Activated CD8-positive, alpha-beta memory T cell treated with anti-CD3 and anti-CD28 coated beads, Interleukin-2, amount 50 U/mL, for 1 hour (primary cell): Measurements from ENCODE around the gene UTP11.

Experiments
- DNase-seq: peaks from one replicate; pipeline ENCODE4 v3.0.0-alpha.2; 2020; ENCODE audit errors: extremely low read depth

The UTP11 gene

DNA sequence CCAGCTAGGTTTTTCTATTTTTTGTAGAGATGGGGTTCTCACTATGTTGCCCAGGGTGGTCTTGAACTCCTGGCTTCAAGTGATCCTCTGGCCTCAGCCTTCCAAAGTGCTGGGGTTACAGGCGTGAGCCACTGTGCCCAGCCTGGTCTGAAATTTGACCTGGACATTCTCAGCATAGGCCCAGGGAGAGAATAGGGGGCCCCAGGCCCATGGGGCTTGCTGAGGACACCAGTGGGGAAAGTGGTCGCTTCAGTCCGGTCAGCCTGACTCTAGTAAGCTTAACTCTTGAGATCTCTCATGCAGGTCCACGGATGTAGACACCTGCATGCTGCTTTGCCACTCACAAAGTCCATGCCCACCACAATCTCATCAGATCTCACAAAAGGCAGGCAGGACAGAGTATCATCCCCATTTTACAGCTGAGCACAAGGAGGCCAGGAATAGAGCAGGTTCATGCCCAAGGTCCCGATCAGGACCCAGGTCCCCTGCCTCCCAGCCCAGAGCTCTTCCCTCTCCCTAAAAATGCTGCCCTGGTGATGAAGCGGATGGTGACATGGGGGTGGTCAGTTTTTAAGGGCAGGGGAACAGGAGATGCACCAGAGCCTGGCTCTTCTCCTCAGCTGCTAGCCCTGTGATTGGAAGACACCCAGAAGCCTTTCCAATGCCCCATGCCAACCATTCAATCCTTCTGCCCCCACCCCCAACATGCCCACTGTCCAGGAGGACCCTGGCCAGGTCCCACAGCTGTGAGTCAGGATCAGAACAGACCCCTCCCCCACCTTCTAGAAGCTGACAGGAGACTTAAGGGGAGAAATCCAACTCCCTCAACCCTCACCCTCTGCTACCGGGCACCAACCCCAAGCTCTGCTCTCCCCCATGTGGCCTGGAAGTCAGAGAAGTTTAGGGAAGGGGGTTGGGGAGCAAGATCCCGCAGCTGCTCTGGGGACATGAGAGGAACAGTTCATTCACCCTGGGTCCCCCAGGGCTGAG is 9.0 kb upstream of the UTP11 start:
- no peak for DNase-seq

DNA sequence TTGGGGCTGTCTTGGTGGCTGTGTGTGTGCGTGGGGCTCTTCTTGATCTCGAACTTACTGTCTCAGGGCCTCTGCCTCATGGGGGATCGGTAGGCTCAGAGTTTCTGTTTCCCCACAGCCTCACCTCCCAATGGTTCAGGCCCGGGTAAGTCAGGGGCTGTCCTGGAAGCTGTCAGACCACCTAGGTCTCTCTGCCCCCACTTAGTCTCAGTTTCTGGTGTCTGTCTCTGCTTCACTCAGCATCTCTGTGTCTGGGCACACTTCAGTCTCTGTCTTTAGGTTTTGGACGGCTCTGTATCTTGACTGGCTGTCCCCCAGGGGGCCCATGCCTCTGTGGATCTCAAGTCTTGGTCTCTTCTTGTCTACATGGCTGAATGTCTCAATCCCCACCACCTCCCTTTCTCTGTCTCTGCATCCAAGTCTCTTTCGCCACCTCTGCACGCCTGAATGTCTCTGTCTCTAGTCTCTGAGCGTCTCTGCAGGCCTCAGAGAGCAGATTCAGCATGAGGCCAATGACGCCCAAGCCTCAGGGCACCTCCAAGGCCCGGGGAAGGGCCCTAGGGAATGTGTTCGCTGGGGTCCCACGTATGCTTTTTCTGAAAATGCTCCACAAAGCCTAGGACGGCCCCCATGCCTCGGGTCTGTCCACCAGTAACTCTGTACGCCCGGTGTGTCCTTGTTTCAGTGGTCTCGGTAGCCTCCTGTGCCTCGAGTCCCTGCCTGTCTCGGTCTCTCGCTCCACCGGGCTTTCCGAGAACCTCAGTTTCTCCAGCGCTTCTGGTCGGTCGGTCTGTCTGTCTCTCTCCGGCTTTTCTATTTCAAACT is 8.0 kb upstream of the UTP11 start:
- DNase-seq, result no peak

DNA sequence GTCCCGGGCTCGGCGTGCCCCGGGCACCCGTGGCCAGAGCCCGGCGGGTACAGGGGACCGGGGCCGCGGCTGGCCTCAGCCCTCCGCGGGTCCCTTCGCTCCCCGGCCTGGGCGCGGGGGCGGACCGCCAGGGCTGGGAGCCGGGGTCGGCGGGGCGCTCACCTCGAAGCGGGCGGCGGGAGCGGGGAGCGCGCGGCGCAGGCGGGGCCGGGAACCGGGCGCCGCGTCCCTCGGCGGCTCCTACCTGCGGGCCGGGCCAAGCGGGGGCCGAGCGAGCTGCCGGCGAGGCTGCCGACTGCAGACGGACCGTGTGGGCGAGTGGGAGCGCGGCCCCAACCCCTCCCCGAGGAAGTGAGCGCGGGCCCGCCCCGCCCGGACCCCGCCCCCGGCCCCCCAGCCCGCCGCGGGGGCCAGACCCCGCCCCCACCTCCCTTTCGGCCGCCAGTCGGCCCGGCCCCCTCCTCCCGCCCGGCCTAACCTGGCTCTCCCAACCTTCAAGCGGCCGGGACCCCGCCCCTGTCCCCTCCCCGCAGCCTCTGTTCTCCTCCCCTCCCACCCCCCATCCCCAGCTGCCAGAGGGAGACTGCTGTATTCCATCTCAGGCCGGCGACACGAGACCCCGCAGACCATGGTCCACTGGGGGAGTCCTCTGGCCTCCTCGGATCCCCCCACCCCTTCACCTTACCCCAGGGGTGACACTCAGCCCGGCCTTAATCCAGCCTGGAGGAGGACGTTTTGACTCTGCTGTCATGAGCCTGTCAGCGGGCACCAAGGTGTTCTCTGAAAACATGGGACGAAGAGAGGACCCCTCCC is 7.1 kb upstream of the UTP11 start, which contains the start of gene FHL3:
FHL3 (minus strand) TSS at position 320 of the 813 bp plus-strand sequence. CDS start 6,102 bp downstream, outside the sequence.
- DNase-seq, result no peak

DNA sequence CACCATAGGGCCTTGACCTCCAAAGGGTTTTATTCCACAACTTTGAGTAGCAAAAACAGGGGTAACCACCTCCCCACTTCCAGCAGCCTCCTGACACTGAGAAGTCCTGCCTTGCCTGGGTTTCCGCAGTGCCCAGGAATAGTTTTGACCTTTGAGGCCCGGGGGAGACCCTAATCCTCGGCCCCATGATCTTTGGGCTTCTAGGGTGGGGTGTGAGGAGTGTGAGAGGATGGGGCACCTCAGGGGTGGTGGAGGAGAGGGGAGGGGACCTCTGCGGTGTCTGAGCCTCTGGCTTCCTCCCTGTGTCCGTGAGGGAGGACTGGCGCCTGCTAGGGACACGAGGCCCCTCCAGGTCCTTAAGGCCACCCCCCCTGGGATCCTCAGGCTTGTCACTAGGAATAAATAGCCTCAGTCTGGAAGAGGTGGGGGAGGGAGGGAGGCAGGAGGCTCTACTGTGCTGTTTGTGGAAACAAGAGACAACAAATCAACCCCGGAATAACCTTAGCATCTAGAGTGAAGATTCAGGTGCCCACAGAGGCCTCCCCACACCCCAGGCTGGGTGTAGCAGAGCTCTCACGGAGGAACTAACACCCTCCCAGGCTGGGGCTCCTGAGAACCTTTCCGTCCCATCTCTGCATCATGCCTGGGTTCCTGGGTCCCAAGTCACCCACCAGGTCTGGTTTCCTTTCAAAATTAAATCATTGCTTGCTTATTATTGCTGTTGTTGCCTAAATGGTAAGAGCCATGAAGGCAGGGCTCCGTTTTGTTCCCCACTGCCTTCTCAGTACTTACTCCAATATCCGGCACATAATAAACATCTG is 6.3 kb upstream of the UTP11 start:
- DNase-seq, result no peak

DNA sequence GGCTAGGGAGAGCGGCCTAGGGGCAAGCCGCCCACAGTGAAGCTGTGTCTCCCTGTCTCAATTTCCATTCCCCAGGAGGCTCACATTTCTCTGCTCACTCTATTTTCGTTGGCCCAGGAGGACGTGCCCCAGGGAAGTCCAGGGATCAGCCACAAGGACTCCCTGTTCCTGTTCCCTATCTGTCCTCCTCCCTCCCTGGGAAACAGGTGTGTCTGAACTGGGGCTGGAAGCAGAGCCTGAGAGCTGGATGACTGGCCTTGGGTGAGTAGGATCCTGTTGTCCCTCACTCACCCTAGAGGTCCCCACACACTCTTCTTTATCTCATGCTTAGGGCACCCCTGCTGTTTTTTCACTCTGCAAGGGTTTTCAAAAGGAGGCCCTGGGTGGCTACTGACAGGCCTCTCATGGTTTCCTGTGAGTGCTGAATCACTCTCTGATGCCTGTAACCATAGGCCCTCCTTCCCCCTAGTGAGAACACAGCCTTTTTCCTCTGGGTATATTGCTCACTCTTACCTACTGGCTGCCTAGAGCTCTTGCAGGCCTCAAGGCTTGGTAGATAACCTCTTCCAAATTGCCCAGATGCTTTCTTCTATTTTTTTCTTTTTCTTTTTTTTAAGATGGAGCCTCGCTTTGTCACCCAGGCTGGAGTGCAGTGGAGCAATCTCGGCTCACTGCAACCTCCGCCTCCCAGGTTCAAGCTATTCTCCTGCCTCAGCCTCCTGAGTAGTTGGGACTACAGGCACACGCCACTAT is 3.3 kb upstream of the UTP11 start:
- DNase-seq, result peak; percentile 45

DNA sequence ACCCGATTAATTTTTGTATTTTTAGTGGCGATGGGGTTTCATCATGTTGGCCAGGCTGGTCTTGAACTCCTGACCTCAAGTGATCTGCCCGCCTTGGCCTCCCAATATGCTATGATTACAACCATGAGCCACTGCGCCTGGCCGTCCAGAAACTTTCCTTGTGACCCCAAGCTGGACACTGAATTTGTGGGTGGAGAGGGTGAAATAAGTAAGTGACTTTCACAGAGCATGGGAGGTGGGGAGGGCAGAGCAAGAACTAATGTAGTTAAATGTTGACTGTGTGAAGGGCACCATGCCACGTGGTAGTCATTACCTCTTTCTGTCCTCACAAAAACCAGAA is 2.7 kb upstream of the UTP11 start:
- no peak for DNase-seq

DNA sequence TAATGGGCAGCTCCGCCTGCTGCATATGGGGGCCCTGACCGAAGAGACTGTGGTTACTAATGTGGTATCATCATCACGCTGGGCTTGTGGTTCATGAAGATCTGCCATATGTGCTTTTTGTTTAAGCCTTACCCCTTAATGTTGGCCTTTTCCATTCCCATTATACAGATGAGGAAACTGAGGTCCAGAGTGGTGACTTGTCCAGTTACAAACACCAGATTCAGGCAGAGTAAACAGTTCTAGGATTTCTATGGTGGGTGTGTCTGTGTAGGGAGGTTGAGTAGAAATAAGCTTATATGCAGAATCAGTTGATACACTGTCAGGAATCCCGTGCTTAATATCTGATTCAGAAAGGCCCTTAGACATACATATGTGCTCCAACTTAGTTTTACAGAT is 691 bp downstream of the UTP11 start:
- no peak for DNase-seq

DNA sequence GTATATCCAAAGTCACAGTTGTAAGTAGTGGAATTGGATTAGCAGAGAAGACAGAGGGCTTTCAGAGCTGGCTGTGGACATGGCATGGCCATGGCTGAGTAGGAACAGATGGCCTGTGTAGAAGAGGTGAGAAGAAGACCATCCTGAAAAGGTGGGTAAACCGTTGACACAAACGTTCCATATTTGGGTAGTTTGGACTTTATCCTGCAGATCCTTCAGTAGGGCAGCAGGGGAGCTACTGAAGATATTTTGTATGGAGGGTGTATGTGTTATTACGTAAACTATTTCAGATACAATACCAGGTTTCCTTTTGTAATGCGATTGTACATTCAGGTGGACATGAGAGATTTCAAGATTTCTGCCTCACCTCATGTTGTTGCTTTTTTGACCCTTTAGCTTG is 1.6 kb downstream of the UTP11 start:
- no peak for DNase-seq

DNA sequence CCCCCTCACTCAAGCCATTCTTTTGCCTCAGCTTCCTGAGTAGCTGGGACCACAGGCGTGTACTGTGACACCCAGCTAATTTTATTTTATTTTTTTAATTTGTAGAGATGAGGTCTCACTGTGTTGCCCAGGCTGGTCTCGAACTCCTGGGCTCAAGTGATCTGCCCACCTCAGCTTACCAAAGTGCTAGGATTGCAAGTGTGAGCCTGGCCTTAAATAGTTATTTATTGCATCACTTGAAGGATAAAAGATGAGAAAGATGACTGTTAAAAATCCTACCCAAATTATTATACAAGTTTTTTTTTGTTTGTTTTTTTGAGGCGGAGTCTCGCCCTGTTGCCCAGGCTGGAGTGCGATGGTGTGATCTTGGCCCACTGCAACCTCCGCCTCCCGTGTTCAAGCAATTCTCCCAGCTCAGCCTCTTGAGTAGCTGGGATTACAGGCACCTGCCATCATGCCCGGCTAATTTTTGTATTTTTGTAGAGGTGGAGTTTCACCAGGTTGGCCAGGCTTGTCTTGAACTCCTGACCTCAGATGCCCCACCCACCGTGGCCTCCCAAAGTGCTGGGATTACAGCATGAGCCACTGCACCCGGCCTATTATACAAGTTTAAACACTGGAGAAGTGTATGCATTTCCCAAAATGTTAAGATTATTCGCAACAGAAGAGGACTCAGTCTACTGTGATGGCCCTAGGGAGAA is 2.3 kb downstream of the UTP11 start:
- DNase-seq, result no peak

DNA sequence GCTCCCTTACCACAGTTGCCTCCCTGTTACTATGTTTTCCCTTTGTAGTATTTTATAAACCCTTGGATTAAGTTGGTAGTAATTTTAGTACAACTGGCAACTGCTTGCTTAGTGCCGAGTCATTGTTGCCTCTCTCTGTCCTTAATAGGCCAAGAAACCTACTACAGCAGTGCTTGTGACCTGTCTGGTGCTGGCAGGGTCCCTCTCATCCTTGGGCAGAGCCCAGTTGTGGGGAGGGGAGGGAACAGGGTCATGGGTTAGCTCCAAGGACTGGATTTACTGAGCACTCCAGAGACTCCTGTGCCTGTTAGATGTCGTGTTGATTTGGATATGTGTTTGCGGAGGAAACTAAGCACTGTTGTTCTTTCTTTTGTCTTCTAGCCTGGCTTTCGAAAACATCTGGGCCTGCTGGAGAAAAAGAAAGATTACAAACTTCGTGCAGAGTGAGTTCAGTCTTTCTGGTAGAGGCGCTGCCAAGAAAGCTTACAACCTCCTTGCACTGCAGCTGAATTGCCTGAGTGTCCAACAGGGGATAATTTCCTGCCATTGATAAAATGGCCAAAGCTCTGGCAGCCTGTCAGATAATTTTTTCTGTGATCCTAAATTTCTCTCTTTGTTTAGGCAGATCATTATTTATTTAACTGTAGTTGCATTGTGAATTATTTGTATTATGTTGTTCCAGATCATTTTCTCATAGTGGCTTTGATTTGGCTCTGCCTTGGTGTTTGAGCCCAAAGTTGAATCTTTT is 3.6 kb downstream of the UTP11 start:
- no peak for DNase-seq

DNA sequence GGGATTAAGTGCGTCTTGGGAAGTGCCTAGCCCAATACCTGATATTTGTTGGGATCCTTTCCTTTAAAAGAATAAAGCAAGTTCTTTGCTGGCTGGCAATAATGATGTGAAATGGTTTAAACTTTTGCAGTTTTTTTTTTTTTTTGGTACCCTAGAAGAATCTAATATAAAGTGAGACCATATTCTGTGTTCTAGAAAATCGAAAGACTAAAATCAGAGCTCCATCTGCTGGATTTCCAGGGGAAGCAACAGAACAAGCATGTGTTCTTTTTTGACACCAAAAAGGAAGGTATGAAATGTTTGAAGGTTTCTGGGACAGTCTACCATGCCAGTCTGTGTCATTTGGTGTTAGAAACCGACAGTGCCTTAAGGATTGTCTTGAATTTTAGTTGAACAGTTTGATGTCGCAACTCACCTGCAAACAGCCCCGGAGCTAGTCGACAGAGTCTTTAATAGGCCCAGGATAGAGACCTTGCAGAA is 6.4 kb downstream of the UTP11 start:
- DNase-seq, result no peak

DNA sequence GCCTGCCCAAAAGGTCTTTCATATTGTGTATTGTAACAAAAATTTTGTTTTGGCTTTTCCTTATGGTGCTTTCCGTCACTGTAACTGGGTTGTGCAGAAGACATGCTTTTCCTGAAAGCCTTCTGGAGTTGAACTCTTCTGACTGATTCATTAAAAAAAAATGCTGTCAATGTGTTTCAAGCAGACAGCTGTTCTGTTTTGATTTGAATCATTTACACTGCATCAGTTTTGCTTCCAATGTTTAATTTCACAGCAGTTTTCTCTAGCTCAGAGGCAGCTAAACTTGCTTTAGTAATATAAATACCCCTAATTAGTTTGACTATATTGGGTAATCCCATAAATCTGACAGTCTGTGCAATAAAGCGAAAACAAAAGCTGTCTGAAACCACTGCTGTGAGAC is 7.9 kb downstream of the UTP11 start:
- no peak for DNase-seq

DNA sequence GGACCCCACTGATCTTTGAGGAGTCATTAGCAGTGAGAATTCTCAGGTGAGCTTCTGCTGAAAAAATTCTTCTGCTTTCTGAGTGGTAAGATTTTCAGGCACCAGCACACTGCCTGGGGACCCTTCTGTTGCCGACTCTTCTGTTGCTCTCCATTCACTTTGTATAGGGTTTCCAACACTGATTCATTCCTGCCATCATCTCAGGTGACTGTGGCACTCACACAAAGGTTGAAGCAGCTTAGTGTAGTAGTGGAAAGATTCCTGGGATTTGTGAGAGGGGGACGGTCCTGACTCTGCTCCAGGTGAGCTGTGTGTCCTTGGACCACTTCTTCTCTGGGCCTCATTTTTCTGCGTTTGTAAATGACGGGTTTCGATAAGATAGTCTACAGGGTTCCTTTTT is 9.4 kb downstream of the UTP11 start:
- DNase-seq, result no peak

DNA sequence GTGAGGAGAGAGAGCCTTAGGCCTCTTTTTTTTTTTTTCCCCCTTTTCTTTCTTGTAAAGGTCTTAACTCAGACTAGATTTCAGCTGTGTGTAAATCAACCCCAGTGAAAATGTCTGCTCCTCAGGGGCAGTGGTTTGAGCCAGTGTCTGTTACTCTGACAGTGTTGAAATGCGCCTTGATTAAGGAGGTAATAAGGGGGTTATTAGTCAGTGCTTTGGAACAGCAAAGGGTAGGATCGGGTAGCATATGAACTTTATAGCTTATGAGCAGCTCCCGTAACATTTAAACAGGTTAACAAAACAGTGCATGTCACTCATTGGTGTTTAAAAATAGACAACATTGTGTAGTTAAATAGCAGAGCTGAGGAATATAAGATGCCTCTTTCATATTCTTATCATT is 10.3 kb downstream of the UTP11 start:
- DNase-seq, result no peak

DNA sequence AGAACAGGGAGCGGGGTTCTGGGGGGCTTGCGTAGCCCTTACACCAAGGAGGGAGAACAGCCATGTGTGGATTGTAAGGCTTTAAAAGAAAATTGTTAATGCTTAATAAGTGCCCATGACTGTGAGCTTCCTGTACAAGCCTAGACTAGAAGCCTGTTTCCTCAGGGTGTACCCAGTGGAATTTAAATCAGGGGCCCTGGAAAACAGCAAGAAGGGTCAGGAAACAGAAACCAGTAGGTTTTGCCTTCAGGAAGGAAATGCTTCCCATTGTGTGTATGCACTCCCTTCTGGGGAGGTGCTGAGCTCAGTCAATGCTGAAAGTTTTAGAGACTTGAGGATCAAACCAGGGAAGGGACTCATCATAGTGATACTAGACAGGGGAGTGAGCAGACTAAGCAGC is 12.7 kb downstream of the UTP11 start:
- DNase-seq, result no peak

DNA sequence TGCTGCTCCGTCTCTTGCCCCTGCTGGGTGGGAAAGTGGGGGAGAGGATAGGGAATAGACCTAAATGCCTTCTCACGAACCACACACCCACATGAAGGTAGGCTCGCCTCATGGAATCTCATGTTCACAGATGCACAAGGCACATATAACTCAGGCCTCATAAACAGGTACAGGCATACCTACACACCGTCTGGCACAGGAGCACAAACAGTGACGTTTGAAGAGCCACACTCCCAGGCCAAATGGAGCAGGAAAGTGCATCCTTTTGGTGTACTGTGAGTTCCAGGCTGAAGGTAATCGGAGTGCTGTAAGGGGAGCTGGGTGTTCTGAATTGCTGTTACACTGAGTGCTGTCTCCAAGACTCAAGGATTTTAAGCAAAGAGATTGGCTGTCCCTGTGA is 13.1 kb downstream of the UTP11 start:
- DNase-seq, result no peak

DNA sequence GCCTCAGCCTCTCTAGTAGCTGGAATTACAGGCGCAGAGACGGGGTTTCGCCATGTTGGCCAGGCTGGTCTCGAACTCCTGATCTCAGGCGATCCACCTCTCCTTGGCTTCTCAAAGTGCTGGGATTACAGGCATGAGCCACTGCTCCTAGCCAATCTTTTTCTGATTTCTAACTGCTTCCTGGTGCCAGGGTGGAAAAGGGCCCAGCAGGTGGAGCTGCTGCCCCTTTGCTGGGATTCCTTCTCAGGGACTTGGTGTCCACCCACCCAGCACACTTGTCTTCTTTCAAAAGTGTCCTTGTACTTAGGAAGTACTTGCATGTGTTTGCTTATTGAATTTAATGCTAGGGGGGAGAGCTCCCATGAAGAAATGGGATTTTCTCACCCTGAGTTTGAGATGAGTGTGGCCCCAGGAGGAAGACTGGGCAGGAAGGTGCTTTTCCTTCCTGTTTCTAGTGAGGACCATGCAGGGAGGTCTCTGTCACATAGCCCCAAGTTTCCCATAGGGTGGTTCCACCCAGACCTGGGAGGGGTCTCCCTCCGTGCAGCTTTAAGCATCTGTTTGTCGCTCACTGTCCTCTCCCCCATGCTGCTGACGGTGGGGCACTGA is 14.2 kb downstream of the UTP11 start:
- no peak for DNase-seq
